GM21576 (cell line): ENCODE data around the gene LRRC32.

ENCODE experiments used
- ATAC-seq: cut with Tn5 transposase; IDR thresholded peaks from one replicate; pipeline ENCODE4 v1.9.1; 2021; ENCODE audit warnings: mild to moderate bottlenecking, moderate library complexity; ENCODE audit not compliant: unreplicated experiment

LRRC32 gene

GRCh38 chr11:76664578-76665061 is 5.9 kb downstream of the LRRC32 start:
- ATAC-seq, result no peak

DNA sequence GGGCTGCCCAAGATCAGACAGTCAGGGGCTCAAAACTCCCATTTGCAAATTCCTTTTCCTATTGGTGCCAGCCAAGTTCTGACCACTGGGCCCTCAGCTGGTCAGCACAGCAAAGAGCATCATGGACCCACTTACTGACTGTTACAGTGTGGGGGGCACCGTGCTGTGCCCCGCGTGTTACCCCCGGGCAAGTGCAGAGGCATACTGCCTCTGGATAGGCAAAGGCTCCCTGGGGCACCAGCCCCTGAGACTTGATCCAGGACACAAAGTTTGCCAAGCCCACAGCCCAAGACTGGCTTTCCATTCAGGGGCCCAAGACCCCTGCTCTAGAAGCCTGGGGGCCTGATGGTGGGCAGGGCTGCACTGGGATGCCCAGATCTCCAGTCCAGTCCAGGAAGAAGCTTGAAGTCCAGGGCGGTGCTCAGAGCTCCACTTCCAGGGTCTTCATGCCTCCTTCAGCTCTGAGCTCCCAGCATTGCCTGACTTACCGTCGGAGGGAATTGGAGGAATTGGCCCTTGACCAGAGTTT is 6.6 kb downstream of the LRRC32 start:
- ATAC-seq, result no peak

DNA sequence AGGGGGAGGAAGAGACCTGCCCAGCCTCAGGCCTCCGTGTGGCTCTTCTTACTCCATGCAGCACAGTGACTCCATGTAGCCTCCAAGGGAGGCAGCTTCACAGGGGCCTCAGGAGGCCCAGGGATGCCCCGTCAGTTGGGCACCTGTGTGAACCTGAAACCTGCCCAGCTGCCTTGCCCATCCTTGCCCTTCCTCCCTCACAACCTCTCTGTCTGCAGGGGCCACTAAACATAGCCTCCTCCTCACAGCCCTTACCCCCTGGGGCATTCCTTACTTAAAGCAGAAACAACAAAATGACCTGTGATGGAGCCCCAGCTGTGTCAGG is 7.1 kb downstream of the LRRC32 start:
- ATAC-seq, result no peak

DNA sequence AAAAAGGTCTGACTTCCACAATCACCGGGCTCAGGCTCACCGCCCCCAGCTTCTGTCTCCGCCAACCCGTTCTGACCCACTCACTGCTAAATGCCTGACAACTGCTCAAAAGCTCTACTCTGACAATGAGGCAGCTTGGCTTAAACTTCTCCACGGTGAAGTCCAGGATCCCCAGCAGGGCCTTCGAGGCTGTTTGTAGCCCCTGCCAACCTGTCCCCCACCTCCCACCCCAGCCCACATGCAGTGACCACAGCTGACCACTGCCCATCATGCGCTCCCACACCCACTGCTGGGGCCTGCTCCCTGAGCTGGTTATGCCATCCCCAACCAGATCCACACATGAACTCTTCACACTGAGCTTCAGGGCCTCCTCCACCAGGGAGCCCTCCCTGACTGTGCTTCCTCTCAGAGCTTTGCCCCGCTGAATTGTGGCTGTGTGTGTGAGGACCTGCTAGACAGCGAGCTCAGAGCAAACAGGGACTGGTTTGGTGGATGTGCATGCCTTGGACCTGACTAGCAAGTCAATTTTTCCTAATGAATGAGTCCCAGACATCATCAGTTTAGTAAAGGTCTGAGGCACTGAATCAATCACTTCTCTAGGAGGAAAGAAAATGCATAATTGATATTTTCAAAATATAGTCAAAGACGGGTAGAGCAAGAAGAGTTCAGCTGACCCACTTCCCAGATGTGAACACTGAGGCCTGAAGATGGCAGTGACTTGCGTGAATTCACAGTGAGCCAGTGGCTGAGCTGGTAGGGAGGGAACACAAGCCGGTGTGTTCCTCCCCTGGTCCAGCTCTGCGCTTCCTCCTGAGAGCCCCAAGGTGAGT is 7.7 kb downstream of the LRRC32 start:
- no peak for ATAC-seq

- ATAC-seq, result no peak
These were observed 8.6 kb downstream of the LRRC32 start for GRCh38 chr11:76661834-76662434.

GRCh38 chr11:76661306-76661751 is 9.2 kb downstream of the LRRC32 start:
- ATAC-seq, result no peak

DNA sequence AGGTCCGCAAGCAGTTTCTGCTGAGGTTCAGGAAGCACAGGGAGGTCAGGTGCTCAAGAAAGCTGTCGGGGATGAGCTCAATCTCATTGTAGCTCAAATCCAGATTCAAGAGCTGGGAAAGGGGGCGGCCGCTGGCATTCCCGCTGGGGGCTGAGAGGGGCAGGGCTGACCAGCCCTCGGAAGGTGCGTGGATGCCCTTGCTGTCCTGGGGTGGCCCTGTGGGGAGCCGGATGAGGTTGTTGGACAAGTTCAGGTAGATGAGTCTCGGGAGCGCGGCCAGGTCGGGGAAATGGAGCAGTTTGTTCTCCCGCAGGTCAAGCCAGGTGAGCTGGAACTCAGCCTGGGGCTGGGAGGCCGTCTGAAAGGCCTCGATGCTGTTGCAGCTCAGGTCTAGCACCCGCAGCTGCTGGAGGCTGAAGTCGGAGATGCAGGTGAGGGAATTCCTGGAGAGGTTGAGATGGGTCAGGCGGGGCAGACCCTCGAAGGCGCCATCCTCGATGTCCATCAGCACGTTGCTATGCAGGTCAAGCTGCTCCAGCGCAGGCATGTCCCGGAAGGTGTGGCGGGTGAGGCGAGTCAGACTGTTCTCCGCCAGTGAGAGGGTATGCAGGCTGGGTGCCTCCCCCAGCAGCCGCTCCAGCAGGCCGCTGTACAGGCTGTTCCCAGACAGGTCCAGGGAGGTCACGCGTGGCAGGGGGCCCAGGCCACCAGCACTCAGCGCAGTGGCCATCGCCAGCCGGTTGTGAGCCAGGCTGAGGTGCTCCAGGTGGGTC is 9.8 kb downstream of the LRRC32 start:
- no peak for ATAC-seq

- ATAC-seq, result no peak
These were observed 10.6 kb downstream of the LRRC32 start for GRCh38 chr11:76659672-76660532.

GRCh38 chr11:76658651-76659650 is 11.6 kb downstream of the LRRC32 start:
- no peak for ATAC-seq

GRCh38 chr11:76658231-76658630 is 12.3 kb downstream of the LRRC32 start:
- ATAC-seq, result no peak

DNA sequence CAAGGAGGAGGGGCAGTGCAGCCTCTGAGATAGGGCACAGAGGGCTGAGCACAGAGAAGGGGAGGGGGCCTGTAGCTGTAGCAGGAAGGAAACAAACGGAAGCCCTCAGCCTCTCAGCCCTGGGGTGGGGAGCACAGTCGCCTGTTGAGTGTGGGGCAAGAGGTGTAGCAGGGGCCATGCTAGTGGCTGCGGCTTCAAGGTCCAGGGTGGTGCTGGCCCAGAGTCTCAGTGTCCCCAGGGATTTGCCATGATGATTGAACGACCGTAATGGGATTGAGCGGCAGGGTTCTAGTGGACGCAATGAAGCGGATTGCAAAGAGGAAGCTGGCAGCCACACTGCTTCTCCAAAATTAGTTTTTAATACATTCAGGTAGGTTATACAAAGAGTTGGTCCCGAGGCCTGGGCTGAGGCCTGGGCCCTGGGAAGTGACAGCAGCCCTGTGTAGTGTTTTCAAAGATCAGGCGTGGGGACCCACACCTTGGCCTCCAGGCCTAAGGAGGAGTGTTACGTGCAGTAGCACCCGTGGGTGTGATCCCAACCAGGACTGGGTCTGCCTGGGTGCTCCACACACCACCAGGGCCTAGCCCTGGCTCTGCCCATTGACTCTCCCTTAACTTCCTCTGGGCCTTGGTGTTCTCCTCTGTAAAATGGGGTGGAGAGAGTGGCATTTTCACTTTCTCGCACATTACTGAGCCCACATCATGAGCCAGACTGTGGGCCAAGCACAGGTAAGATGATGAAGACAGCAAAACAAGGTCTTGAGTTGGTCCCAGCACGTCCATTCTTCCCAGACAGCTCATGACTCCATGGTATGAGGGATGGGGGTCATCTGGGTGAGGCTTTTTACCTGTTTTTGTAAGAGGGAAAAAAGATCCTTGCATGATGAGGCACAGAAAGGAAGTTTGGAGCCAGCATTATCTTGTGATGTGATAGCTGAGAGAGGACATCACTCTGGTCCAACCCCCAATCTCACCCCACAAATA is 13.1 kb downstream of the LRRC32 start:
- ATAC-seq, result no peak

DNA sequence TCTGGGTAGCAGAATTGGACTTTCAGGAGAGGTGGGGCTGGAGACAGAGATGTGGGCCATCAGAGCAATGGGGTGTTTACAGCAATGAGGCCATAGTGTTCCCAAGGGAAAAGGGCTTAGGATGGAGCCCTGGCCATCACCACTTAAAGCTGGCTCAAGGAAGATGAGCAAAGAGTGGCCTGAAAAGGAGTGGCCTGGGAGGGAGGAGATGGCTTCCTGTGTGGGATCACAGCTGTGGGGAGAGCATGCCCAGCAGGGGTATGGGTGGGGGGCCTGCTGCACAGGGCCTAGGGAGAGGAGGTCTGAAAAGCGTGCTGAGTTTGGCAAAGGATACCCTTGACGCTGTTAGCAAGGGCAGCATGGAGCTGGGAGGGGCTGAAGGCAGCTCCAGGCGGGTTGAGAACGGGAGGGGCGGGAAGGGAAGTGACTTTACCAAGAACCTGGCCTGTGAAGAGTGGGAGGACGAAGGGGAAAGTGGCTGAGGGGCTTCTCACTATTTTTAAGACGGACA is 13.9 kb downstream of the LRRC32 start:
- no peak for ATAC-seq

DNA sequence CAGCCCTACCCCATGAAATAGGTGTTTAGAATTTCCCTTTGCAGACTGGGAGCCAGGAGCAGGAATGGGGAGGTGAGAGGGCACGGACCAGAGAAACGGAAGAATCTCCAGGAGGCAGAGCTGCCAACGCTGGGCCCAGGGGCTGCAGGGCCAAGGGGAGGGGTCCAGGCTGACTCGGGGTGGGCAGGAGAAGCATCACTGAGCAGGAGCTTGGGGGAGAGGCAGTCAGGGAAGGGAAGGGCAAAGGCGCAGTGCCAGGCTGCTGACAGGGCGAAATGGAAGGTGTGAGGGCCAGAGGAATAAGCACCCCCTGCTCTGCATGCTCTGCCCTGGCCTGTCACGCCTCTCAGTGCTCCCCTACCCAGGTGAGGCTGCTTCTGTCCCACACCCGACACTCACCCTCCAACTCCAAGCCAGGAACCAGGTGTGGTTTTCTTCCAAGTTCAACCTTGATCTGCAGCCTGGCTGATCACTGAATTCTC is 14.5 kb downstream of the LRRC32 start:
- no peak for ATAC-seq

DNA sequence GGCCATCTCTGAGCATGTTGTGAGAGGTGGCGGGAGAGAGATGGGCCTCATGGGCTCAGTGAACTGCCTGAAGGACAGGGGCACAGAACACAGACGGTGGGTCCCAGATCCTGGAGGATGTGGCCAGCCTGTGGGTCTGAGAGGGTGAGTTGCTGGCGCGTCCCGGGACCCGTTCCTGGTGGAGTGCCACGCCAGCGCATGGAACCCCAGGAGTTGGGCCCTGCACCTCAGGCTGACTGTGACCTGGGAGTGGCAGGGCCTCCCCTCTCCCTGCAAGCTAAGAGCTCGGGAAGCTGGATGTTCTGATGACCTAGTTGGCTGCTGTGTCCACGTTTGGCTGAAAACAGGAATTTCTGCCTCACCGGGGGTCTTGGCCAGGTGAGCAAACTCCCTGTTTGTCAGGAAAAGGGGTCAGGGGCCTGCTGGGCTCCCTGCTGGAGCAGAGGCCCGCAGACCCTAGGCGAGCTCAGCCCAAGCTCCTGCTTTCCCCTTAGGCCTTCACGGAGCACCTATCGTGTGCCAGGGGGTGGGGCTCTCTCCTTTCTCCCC is 15.0 kb downstream of the LRRC32 start:
- ATAC-seq, result no peak

DNA sequence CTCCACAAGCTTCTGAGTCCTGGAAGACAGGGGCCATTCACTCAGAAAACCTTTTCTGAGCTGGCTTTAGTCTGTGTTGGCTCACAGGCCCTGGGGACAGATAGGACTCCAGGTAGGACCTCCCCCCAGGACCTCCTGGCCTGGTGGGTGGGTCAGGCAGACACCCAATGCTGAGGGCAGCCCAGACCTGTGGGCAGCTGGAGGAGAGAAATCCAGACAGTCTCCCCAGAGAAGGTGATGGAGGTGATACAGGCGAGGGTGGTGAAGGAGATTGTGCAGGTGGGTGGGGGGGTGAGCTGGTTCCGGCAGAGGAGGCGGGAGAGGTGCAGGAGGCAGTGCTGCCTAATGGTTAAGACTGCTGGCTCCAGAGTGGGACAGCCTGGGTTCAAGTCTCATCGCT is 15.6 kb downstream of the LRRC32 start:
- ATAC-seq, result no peak

DNA sequence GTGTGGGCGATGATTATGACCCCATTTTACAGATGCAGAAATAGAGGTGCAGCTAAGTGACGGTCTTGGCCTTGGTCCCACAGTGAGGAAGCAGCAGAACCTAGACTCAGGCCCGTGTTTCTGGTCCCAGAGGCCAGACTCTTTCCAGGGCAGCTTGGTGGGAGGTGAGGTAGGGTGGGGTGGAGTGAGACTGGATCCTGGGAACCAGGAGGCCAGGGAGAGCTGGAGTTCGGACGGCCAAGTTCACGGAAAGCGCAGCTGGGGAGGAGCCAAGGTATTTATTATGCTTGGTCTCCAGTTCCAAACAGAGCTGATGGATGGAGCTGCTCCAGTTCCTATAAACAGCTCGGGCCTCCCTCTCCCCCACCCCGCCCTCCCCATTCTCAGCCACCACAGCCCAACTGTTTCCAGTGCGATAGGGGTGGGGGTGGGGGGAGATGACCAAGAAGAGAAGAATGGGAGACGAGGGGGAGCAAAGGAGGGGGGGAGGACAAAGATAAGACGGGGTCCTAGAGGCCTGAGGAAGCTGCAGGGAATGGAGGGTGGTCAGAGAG is 16.2 kb downstream of the LRRC32 start:
- ATAC-seq, result no peak

GRCh38 chr11:76653674-76654284 is 16.8 kb downstream of the LRRC32 start:
- no peak for ATAC-seq
